ENCODE measurements around the gene SHCBP1.

Gene SHCBP1
- total RNA-seq: 1.2 reads per million in 3 donors

GRCh38 chr16:46621006-46621933 is at the start of gene SHCBP1:
TSS of gene SHCBP1 (minus strand) at chr16:46621379. CDS start at chr16:46621359, 20 bp downstream.
- peaks cover 5% of the 10 kb centered on the region for H3K4me1 ChIP-seq (ENCODE audit: control insufficient read depth, insufficient read depth, low read length, poor library complexity, severe bottlenecking)
- H3K4me3 ChIP-seq (ENCODE audit: insufficient read depth, low read depth, low read length, poor library complexity, severe bottlenecking): peak within 1 kb of the TSS; percentile 83
- H3K27me3 ChIP-seq (replicated peaks; ENCODE audit: control insufficient read depth, insufficient read depth, low read length, poor library complexity, severe bottlenecking): no peaks in the 10 kb centered on the region
- H3K36me3 ChIP-seq (ENCODE audit: control insufficient read depth, insufficient read depth, low read length): no peaks in the 10 kb centered on the region
- peak; percentile 36 to 61 (median 39) for DNase-seq
- no peak within 1 kb of the TSS for H3K27ac ChIP-seq (ENCODE audit: insufficient read depth, low read length, poor library complexity, severe bottlenecking)
- no peaks in the 10 kb centered on the region for H3K9me3 ChIP-seq (ENCODE audit: control insufficient read depth, low read length)

- Histone ChIP-seq H3K4me1 (ENCODE audit: control insufficient read depth, insufficient read depth, low read length, poor library complexity, severe bottlenecking) (no peaks in the 10 kb centered on the region), H3K27me3 (replicated peaks; ENCODE audit: control insufficient read depth, insufficient read depth, low read length, poor library complexity, severe bottlenecking) (no peaks in the 10 kb centered on the region), H3K4me3 (ENCODE audit: insufficient read depth, low read depth, low read length, poor library complexity, severe bottlenecking) (no peak overlapping the region), H3K9me3 (ENCODE audit: control insufficient read depth, low read length) (no peaks in the 10 kb centered on the region), H3K27ac (ENCODE audit: insufficient read depth, low read length, poor library complexity, severe bottlenecking) (no peak overlapping the region), H3K36me3 (ENCODE audit: control insufficient read depth, insufficient read depth, low read length) (peaks cover 40% of the 10 kb centered on the region)
- DNase-seq: no peak
Measured at GRCh38 chr16:46662123-46662522, 40.9 kb upstream of the SHCBP1 start.

GRCh38 chr16:46658925-46659324 is 37.7 kb upstream of the SHCBP1 start:
- no peak for DNase-seq
- H3K9me3 ChIP-seq (ENCODE audit: control insufficient read depth, low read length): no peaks in the 10 kb centered on the region
- H3K27ac ChIP-seq (ENCODE audit: insufficient read depth, low read length, poor library complexity, severe bottlenecking): no peak overlapping the region
- H3K27me3 ChIP-seq (replicated peaks; ENCODE audit: control insufficient read depth, insufficient read depth, low read length, poor library complexity, severe bottlenecking): no peaks in the 10 kb centered on the region
- peaks cover 31% of the 10 kb centered on the region for H3K36me3 ChIP-seq (ENCODE audit: control insufficient read depth, insufficient read depth, low read length)
- no peaks in the 10 kb centered on the region for H3K4me1 ChIP-seq (ENCODE audit: control insufficient read depth, insufficient read depth, low read length, poor library complexity, severe bottlenecking)
- no peak overlapping the region for H3K4me3 ChIP-seq (ENCODE audit: insufficient read depth, low read depth, low read length, poor library complexity, severe bottlenecking)

GRCh38 chr16:46651305-46651704 is 30.1 kb upstream of the SHCBP1 start:
- Histone ChIP-seq H3K9me3 (ENCODE audit: control insufficient read depth, low read length) (no peaks in the 10 kb centered on the region), H3K4me1 (ENCODE audit: control insufficient read depth, insufficient read depth, low read length, poor library complexity, severe bottlenecking) (no peaks in the 10 kb centered on the region), H3K27me3 (replicated peaks; ENCODE audit: control insufficient read depth, insufficient read depth, low read length, poor library complexity, severe bottlenecking) (no peaks in the 10 kb centered on the region), H3K27ac (ENCODE audit: insufficient read depth, low read length, poor library complexity, severe bottlenecking) (no peak overlapping the region), H3K36me3 (ENCODE audit: control insufficient read depth, insufficient read depth, low read length) (no peaks in the 10 kb centered on the region), H3K4me3 (ENCODE audit: insufficient read depth, low read depth, low read length, poor library complexity, severe bottlenecking) (no peak overlapping the region)
- DNase-seq: no peak

- DNase-seq: no peak
Measured at GRCh38 chr16:46650254-46650623, 29.1 kb upstream of the SHCBP1 start.

GRCh38 chr16:46649588-46650253 is 28.5 kb upstream of the SHCBP1 start:
- Histone ChIP-seq H3K27ac (ENCODE audit: insufficient read depth, low read length, poor library complexity, severe bottlenecking) (no peak overlapping the region), H3K27me3 (replicated peaks; ENCODE audit: control insufficient read depth, insufficient read depth, low read length, poor library complexity, severe bottlenecking) (no peaks in the 10 kb centered on the region), H3K4me3 (ENCODE audit: insufficient read depth, low read depth, low read length, poor library complexity, severe bottlenecking) (no peak overlapping the region), H3K9me3 (ENCODE audit: control insufficient read depth, low read length) (no peaks in the 10 kb centered on the region), H3K36me3 (ENCODE audit: control insufficient read depth, insufficient read depth, low read length) (no peaks in the 10 kb centered on the region), H3K4me1 (ENCODE audit: control insufficient read depth, insufficient read depth, low read length, poor library complexity, severe bottlenecking) (no peaks in the 10 kb centered on the region)
- no peak for DNase-seq

More at GRCh38 chr16:46650254-46650623, 29.1 kb upstream of the SHCBP1 start:
- Histone ChIP-seq H3K9me3 (ENCODE audit: control insufficient read depth, low read length) (no peaks in the 10 kb centered on the region), H3K27me3 (replicated peaks; ENCODE audit: control insufficient read depth, insufficient read depth, low read length, poor library complexity, severe bottlenecking) (no peaks in the 10 kb centered on the region), H3K4me1 (ENCODE audit: control insufficient read depth, insufficient read depth, low read length, poor library complexity, severe bottlenecking) (no peaks in the 10 kb centered on the region), H3K36me3 (ENCODE audit: control insufficient read depth, insufficient read depth, low read length) (no peaks in the 10 kb centered on the region), H3K27ac (ENCODE audit: insufficient read depth, low read length, poor library complexity, severe bottlenecking) (no peak overlapping the region), H3K4me3 (ENCODE audit: insufficient read depth, low read depth, low read length, poor library complexity, severe bottlenecking) (no peak overlapping the region)

GRCh38 chr16:46648656-46649055 is 27.5 kb upstream of the SHCBP1 start:
- Histone ChIP-seq H3K4me1 (ENCODE audit: control insufficient read depth, insufficient read depth, low read length, poor library complexity, severe bottlenecking) (no peaks in the 10 kb centered on the region), H3K27ac (ENCODE audit: insufficient read depth, low read length, poor library complexity, severe bottlenecking) (no peak overlapping the region), H3K4me3 (ENCODE audit: insufficient read depth, low read depth, low read length, poor library complexity, severe bottlenecking) (no peak overlapping the region), H3K36me3 (ENCODE audit: control insufficient read depth, insufficient read depth, low read length) (no peaks in the 10 kb centered on the region), H3K9me3 (ENCODE audit: control insufficient read depth, low read length) (no peaks in the 10 kb centered on the region), H3K27me3 (replicated peaks; ENCODE audit: control insufficient read depth, insufficient read depth, low read length, poor library complexity, severe bottlenecking) (no peaks in the 10 kb centered on the region)
- no peak for DNase-seq

GRCh38 chr16:46638947-46639925 is 18.1 kb upstream of the SHCBP1 start:
- Histone ChIP-seq H3K4me1 (ENCODE audit: control insufficient read depth, insufficient read depth, low read length, poor library complexity, severe bottlenecking) (no peaks in the 10 kb centered on the region), H3K27me3 (replicated peaks; ENCODE audit: control insufficient read depth, insufficient read depth, low read length, poor library complexity, severe bottlenecking) (no peaks in the 10 kb centered on the region), H3K4me3 (ENCODE audit: insufficient read depth, low read depth, low read length, poor library complexity, severe bottlenecking) (no peak overlapping the region), H3K36me3 (ENCODE audit: control insufficient read depth, insufficient read depth, low read length) (no peaks in the 10 kb centered on the region), H3K9me3 (ENCODE audit: control insufficient read depth, low read length) (no peaks in the 10 kb centered on the region), H3K27ac (ENCODE audit: insufficient read depth, low read length, poor library complexity, severe bottlenecking) (no peak overlapping the region)
- no peak for DNase-seq

- H3K36me3 ChIP-seq (ENCODE audit: control insufficient read depth, insufficient read depth, low read length): no peaks in the 10 kb centered on the region
- no peak for DNase-seq
- H3K4me3 ChIP-seq (ENCODE audit: insufficient read depth, low read depth, low read length, poor library complexity, severe bottlenecking): no peak overlapping the region
Measured at GRCh38 chr16:46632778-46633733, 11.9 kb upstream of the SHCBP1 start.

More at GRCh38 chr16:46632778-46633733, 11.9 kb upstream of the SHCBP1 start:
- no peaks in the 10 kb centered on the region for H3K4me1 ChIP-seq (ENCODE audit: control insufficient read depth, insufficient read depth, low read length, poor library complexity, severe bottlenecking)
- H3K27me3 ChIP-seq (replicated peaks; ENCODE audit: control insufficient read depth, insufficient read depth, low read length, poor library complexity, severe bottlenecking): no peaks in the 10 kb centered on the region
- no peak overlapping the region for H3K27ac ChIP-seq (ENCODE audit: insufficient read depth, low read length, poor library complexity, severe bottlenecking)
- no peaks in the 10 kb centered on the region for H3K9me3 ChIP-seq (ENCODE audit: control insufficient read depth, low read length)
